Activated naive CD8-positive, alpha-beta T cell treated with anti-CD3 and anti-CD28 coated beads for 36 hours (primary cell): ENCODE data around the gene SLC14A1. TPM values are rescaled to one million over a fixed set of nuclear protein-coding genes. Genes with fewer than 3 reads are reported as not detected.

ENCODE experiments used
- DNase-seq: peaks from one replicate; pipeline ENCODE4 v3.0.0; 2021
- H3K27ac Mint-ChIP-seq: one replicate; pipeline ENCODE4 v1.8.0; 2022; ENCODE audit warnings: mild to moderate bottlenecking, moderate library complexity, mixed read lengths
- H3K27me3 Mint-ChIP-seq: one replicate; pipeline ENCODE4 v1.8.0; 2022; ENCODE audit warnings: mild to moderate bottlenecking, mixed read lengths
- H3K36me3 Mint-ChIP-seq: one replicate; pipeline ENCODE4 v1.8.0; 2021; ENCODE audit warnings: mild to moderate bottlenecking, mixed read lengths
- H3K4me1 Mint-ChIP-seq: one replicate; pipeline ENCODE4 v1.8.0; 2021; ENCODE audit warnings: mixed read lengths
- H3K4me3 Mint-ChIP-seq: one replicate; pipeline ENCODE4 v1.8.0; 2022; ENCODE audit warnings: mild to moderate bottlenecking, moderate library complexity, mixed read lengths
- H3K9me3 Mint-ChIP-seq: one replicate; pipeline ENCODE4 v1.8.0; 2022; ENCODE audit warnings: mixed read lengths
- total RNA-seq, 2 experiments: library from RNA; stranded (reverse); gene quantifications; one replicate each; pipeline ENCODE4 v1.2.3, GENCODE V29; 2021

The SLC14A1 gene
- total RNA-seq, 2 experiments from 2014 or later = 1.1 to 1.4 TPM

DNA sequence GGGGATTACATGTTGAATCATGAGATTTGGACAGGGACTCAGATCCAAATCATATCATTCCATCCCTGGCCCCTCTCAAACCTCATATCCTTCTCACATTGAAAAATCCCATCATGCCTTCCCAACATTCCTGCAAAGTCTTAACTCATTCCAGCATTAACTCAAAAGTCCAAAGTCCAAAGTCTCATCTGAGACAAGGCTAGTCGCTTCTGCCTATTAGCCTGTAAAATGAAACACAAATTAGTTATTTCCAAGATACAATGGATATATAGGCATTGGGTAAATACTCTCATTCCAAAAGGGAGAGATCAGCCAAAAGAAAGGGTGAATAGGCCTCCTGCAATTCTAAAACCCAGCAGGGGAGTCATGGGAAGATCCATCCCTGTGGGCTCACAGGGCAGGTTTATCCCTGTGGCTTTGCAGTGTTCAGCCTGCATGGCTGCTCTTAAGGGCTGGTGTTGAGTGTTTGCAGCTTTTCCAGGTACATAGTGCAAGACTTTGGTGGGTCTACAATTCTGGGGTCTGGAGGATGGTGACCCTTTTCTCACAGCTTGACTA is 21.2 kb upstream of the SLC14A1 start:
- Mint-ChIP-seq H3K27ac (no peak overlapping the region), H3K36me3 (peaks cover 12% of the 10 kb centered on the region), H3K27me3 (no peaks in the 10 kb centered on the region), H3K4me1 (no peaks in the 10 kb centered on the region), H3K4me3 (no peak overlapping the region), H3K9me3 (peaks cover 47% of the 10 kb centered on the region)
- DNase-seq = no peak

DNA sequence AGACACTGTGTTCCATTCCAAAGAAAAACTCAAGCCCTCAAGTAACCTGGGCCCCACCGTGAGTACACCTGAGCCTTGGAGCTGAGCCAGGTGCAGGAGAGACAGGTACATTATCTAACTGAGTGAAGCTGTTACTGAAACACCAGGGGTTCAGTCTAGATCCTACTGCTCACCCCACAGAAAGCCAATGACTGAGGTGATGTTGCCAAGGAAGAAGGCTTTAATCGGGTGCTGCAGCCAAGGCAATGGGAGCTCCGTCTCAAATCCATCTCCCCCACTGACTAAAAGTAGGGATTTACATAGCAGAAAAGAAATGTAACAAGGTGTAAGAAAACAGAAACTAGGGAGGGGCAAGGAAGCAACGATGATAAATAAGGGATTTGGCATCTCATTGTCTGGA is 15.2 kb upstream of the SLC14A1 start:
- H3K4me3 Mint-ChIP-seq = no peak overlapping the region
- H3K36me3 Mint-ChIP-seq = peaks cover 27% of the 10 kb centered on the region
- no peaks in the 10 kb centered on the region for H3K27me3 Mint-ChIP-seq
- peaks cover 37% of the 10 kb centered on the region for H3K9me3 Mint-ChIP-seq
- H3K4me1 Mint-ChIP-seq = no peaks in the 10 kb centered on the region
- no peak for DNase-seq
- no peak overlapping the region for H3K27ac Mint-ChIP-seq

DNA sequence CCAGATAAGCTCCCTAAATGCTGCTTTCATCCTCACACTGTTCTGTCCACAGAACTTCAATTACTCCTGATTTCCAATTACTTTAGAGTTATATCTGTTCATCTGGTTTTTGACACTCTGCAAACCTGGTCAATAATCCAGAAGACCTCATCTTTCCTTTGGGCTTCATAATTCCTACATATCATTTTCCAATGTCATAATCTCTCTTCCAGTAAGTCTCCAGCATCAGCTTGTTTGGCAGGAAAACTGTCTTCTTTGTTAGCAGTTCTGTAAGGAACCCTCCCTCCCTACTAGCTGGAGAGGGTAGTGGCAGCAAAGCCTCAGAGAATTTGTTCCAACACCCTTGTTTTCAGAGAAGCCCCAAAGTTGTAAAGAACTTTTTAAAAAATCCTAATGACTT is 11.9 kb upstream of the SLC14A1 start:
- H3K36me3 Mint-ChIP-seq = peaks cover 21% of the 10 kb centered on the region
- H3K9me3 Mint-ChIP-seq = peaks cover 23% of the 10 kb centered on the region
- H3K4me1 Mint-ChIP-seq = no peaks in the 10 kb centered on the region
- DNase-seq = no peak
- no peak overlapping the region for H3K27ac Mint-ChIP-seq
- no peak overlapping the region for H3K4me3 Mint-ChIP-seq
- no peaks in the 10 kb centered on the region for H3K27me3 Mint-ChIP-seq

DNA sequence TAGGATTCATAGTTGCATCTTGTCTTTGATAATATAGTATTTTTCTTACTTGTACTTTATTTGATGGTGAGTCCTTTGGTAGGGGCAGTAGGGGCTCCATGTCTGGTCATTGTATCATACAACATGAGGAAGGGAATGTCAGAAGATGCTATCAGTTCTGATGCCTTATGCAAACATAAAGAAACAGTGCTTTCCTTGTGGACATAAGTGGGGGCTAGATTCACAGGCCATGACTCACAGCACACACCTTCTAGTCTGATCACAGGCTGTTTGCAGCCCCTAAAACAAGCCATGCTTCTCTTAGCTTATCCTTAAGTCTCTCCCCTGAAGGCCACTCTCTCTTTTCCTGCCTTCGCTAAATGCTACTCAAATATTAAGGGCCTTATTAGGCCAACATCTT is 10.7 kb upstream of the SLC14A1 start:
- no peaks in the 10 kb centered on the region for H3K4me1 Mint-ChIP-seq
- no peak overlapping the region for H3K27ac Mint-ChIP-seq
- H3K4me3 Mint-ChIP-seq = no peak overlapping the region
- H3K27me3 Mint-ChIP-seq = no peaks in the 10 kb centered on the region
- H3K9me3 Mint-ChIP-seq = peaks cover 16% of the 10 kb centered on the region
- no peak for DNase-seq
- H3K36me3 Mint-ChIP-seq = peaks cover 18% of the 10 kb centered on the region

DNA sequence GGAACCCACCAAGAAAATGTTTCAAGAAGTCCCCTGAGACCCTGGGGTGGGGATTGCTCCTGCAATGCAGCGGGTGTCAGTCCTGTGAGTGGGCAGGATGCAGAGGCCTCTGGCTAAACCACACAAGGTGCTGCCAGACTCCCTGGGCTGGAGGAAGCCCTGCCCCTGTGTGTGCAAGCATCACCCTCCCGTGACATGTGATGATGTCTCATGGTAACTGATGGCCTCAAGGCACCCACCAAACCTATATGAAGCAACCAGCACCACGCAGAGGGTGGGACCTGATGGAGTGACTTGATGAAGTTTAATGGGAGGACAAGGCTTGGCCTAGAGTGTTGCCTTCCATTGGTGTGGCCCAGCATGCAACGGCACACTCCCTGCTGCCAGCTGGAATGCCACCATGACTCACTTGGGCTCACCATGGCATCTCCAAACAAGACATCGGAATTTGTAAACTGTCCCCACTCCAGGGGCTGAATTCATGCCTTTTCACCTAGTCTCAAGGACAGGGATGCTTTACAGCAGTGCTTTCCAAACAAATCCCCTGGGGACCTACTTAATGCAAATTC is 8.7 kb upstream of the SLC14A1 start:
- H3K9me3 Mint-ChIP-seq = peaks cover 4% of the 10 kb centered on the region
- H3K36me3 Mint-ChIP-seq = peaks cover 5% of the 10 kb centered on the region
- H3K27me3 Mint-ChIP-seq = no peaks in the 10 kb centered on the region
- H3K4me1 Mint-ChIP-seq = no peaks in the 10 kb centered on the region
- DNase-seq = no peak
- no peak overlapping the region for H3K27ac Mint-ChIP-seq
- H3K4me3 Mint-ChIP-seq = no peak overlapping the region

DNA sequence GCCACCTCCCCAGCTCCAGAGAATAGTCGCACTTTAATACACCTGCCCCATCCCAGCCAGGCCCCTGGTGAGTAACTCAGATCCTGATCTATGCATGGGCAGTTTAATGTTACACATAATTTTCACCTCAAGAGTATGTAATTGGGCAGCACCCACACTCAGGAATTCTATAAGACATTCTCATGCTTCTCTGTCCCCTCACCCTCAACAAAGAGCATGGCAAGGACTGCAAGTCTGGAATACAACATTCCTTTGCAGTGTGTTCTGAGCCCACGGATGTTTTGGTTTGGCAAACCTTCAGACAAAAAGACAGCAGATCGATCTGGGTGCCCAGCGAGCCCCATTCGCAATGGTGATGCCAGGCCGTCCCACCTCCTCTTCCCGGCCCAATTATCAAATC is 4.9 kb upstream of the SLC14A1 start:
- no peak for DNase-seq
- no peaks in the 10 kb centered on the region for H3K36me3 Mint-ChIP-seq
- H3K9me3 Mint-ChIP-seq = no peaks in the 10 kb centered on the region
- no peak overlapping the region for H3K4me3 Mint-ChIP-seq
- no peaks in the 10 kb centered on the region for H3K4me1 Mint-ChIP-seq
- peaks cover 7% of the 10 kb centered on the region for H3K27me3 Mint-ChIP-seq
- H3K27ac Mint-ChIP-seq = no peak overlapping the region

DNA sequence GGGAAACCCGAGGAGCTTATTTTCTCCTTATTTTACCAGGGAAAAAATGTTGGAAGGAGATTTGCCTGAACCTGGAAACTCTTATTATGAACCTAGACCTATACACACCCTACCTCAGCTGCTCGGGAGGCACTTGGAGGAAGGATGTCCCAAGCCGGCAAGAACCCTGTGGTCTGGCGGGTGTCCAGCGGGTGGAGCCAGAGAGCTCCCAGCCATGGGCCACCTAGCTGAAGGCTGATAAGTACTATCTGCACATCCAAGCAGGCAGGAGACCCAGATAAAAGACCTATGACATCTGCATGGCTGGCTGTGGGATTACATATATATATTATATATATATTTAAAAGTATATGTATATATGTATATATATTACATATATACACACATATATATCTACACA is 1.1 kb upstream of the SLC14A1 start:
- peak; percentile 75 for DNase-seq
- no peak overlapping the region for H3K4me3 Mint-ChIP-seq
- no peaks in the 10 kb centered on the region for H3K9me3 Mint-ChIP-seq
- H3K36me3 Mint-ChIP-seq = no peaks in the 10 kb centered on the region
- no peaks in the 10 kb centered on the region for H3K4me1 Mint-ChIP-seq
- peaks cover 7% of the 10 kb centered on the region for H3K27me3 Mint-ChIP-seq
- H3K27ac Mint-ChIP-seq = no peak overlapping the region

DNA sequence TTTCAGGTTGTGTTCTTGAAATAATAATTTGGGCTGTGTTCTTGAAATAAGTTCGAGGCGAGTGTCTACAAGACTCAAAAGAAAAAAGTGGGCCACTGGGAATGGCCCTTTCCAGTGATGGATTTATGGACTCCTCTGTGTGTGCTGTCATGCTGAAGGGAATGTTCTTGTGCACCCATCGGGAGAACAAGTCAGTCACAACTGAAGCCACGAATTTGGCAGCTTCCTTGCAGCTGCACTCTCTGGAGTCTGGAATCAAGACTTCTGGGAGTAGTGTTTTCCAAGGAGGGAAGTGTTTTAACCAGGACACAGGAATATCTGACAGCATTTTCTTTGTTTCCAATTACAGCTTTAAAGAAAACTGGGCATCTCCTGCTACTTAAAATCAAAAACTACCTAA is 620 bp downstream of the SLC14A1 start:
- Mint-ChIP-seq H3K9me3 (no peaks in the 10 kb centered on the region), H3K4me1 (no peaks in the 10 kb centered on the region), H3K27ac (no peak overlapping the region), H3K27me3 (peaks cover 7% of the 10 kb centered on the region), H3K4me3 (no peak overlapping the region), H3K36me3 (no peaks in the 10 kb centered on the region)
- no peak for DNase-seq

DNA sequence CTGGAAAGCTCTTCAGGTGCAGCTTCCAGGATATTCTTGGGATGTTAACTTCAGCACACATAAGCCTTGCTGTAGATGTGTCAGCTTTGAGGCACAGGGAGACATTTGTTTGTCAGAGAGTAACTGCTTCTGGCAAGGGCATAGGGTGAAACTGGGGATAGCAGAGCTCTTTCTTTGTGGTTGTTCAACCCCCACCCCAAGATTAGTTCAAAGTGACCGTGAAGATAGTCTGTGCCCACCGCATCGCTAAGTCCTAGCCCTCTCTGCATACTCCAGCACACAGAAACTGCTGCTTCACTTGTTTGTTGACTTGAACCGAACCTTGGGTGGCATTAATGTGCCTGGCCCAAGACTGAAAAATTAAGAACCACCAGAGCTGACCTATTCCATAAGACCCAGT is 1.4 kb downstream of the SLC14A1 start:
- Mint-ChIP-seq H3K9me3 (no peaks in the 10 kb centered on the region), H3K27me3 (peaks cover 7% of the 10 kb centered on the region), H3K4me1 (no peaks in the 10 kb centered on the region), H3K27ac (no peak overlapping the region), H3K36me3 (no peaks in the 10 kb centered on the region), H3K4me3 (no peak overlapping the region)
- DNase-seq = no peak

DNA sequence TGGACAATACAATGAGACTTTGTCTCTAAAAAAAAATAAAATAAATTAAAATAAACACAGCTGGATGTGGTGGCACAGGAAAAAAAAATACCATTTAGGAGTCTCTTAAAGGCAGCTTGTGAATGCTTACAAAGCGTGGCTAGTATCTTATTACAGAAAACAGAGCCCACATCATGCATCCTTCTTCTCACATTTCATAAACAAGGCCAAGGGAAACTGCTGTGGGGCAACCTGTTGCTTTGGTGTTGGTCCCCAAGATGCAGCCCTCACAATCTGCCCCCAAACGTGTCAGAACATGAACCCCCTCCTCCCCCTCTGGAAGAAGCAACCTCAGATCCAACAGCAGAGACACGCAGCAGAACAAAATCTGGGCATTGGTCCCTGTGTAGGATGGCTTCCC is 2.6 kb downstream of the SLC14A1 start:
- H3K4me3 Mint-ChIP-seq = no peak overlapping the region
- no peaks in the 10 kb centered on the region for H3K9me3 Mint-ChIP-seq
- peaks cover 3% of the 10 kb centered on the region for H3K27me3 Mint-ChIP-seq
- DNase-seq = no peak
- no peaks in the 10 kb centered on the region for H3K36me3 Mint-ChIP-seq
- no peak overlapping the region for H3K27ac Mint-ChIP-seq
- H3K4me1 Mint-ChIP-seq = no peaks in the 10 kb centered on the region

DNA sequence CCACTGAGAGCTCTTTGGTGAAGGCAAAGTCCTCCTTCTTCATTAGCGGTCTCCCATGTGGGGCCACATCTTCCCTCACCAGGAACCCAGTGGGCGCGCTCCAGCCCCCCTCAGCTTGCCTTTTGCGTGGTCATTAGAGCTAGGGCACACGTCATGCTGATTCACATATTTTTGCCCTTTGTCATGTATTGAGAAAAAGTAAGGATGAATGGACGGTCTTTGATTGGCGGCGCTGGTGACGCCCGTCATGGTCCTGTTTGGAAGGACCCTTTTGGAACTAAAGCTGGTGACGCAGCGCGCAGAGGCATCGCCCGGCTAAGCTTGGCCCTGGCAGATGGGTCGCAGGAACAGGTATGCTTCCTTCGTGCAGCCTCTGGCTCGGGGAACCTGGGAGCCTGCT is 3.1 kb downstream of the SLC14A1 start:
- H3K27me3 Mint-ChIP-seq = no peaks in the 10 kb centered on the region
- H3K4me3 Mint-ChIP-seq = no peak overlapping the region
- no peaks in the 10 kb centered on the region for H3K9me3 Mint-ChIP-seq
- H3K4me1 Mint-ChIP-seq = no peaks in the 10 kb centered on the region
- H3K36me3 Mint-ChIP-seq = no peaks in the 10 kb centered on the region
- H3K27ac Mint-ChIP-seq = no peak overlapping the region
- no peak for DNase-seq

DNA sequence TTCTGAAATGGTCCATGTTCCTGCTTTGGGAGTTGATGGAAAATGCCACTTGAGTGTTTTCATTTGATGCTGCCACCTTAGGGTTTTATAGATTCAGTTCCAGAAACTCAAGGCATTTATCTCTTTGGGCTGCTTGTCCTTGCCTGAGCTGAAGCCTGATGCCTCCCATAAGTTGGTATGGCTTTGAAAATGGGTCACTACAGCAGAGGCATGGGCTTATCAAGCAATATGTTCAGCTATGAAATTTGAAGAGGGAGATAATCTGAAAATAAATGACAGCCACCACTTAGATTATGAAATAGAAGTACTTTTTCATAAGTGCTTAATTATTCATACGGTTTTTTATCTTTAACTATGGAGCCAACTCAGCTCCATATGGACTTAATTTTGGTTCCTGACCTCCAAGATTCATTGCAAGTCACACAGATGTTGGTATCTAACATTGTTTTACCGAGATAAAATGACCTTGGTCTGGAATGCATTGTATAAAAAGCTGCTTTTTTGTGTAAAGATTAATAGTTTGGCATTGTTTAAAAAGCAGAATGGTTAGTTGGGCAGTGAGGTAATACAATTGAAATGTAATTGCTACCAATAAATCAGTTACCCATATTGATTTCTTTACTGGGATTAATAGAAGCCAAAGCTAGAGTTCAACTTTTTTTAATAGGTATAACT is 4.5 kb downstream of the SLC14A1 start:
- no peaks in the 10 kb centered on the region for H3K36me3 Mint-ChIP-seq
- H3K27me3 Mint-ChIP-seq = no peaks in the 10 kb centered on the region
- H3K4me1 Mint-ChIP-seq = no peaks in the 10 kb centered on the region
- H3K27ac Mint-ChIP-seq = no peak overlapping the region
- H3K9me3 Mint-ChIP-seq = no peaks in the 10 kb centered on the region
- no peak for DNase-seq
- H3K4me3 Mint-ChIP-seq = no peak overlapping the region

DNA sequence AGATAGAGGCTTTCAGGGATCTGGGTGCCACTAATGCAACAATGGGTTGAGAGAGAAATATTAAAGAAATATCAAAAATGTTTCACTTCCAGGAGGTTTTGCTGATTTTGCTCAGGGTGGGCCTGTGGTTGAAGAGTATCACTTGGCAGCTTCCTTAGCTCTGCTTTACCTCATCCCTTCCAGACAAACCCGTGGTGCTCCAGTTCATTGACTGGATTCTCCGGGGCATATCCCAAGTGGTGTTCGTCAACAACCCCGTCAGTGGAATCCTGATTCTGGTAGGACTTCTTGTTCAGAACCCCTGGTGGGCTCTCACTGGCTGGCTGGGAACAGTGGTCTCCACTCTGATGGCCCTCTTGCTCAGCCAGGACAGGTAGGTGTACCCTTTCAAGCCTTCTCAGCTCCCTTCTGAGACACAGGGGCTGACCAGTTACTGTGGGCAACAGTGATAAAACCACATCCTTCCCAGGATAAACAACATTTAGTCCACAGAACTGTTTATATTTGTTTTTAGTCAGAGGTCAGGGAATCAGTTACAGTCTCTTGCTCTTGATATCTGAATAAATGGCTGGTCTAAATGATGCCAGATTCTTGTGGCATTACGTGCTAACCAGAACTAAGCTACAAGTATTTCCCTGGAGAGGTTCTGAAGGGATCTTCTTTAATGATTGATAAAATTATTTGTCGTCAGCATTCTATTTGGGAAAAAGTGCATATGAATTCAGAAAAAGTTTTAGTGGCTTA is 7.0 kb downstream of the SLC14A1 start:
- no peak for DNase-seq
- H3K4me3 Mint-ChIP-seq = no peak overlapping the region
- no peaks in the 10 kb centered on the region for H3K9me3 Mint-ChIP-seq
- no peaks in the 10 kb centered on the region for H3K36me3 Mint-ChIP-seq
- H3K27ac Mint-ChIP-seq = no peak overlapping the region
- no peaks in the 10 kb centered on the region for H3K4me1 Mint-ChIP-seq
- H3K27me3 Mint-ChIP-seq = no peaks in the 10 kb centered on the region

DNA sequence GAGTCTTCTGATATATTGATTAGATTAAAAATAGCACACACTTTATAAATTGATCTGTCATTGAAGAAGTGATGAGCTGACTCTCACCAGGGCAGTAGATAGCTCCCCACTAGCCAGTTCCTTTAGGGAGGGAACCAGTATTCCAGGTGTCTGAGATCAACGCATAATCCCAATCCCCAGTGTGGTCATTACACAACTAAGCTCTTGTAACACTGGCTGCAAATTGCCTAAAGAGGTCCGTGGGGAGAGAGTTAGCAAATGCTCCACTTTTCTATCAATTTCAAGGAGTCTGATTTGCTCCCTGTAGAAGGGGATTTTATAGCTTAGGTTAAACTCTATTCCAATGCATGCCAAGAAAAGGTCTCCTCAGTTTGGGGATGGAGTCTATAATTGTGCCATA is 7.7 kb downstream of the SLC14A1 start:
- no peaks in the 10 kb centered on the region for H3K36me3 Mint-ChIP-seq
- H3K27ac Mint-ChIP-seq = no peak overlapping the region
- no peaks in the 10 kb centered on the region for H3K27me3 Mint-ChIP-seq
- no peak overlapping the region for H3K4me3 Mint-ChIP-seq
- no peaks in the 10 kb centered on the region for H3K9me3 Mint-ChIP-seq
- DNase-seq = no peak
- H3K4me1 Mint-ChIP-seq = no peaks in the 10 kb centered on the region

DNA sequence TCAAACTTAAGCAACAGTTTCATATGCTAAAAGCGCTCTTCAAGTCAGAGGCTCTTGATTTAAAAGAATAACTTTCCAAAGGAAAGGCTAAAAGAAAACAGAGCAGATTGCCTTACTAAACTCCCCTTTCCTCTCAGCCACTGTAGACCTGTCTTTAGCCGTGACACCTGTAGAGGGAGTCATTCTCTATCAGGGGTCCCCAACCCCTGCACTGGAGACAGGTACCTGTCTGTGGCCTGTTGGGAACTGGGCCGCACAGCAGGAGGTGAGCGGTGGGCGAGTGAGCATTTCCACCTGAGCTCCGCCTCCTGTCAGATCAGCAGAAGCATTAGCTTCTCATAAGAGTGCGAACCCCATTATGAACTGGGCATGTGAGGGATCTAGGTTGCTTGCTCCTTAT is 9.6 kb downstream of the SLC14A1 start:
- Mint-ChIP-seq H3K4me3 (no peak overlapping the region), H3K9me3 (no peaks in the 10 kb centered on the region), H3K36me3 (no peaks in the 10 kb centered on the region), H3K27ac (no peak overlapping the region), H3K4me1 (no peaks in the 10 kb centered on the region), H3K27me3 (no peaks in the 10 kb centered on the region)
- DNase-seq = no peak

DNA sequence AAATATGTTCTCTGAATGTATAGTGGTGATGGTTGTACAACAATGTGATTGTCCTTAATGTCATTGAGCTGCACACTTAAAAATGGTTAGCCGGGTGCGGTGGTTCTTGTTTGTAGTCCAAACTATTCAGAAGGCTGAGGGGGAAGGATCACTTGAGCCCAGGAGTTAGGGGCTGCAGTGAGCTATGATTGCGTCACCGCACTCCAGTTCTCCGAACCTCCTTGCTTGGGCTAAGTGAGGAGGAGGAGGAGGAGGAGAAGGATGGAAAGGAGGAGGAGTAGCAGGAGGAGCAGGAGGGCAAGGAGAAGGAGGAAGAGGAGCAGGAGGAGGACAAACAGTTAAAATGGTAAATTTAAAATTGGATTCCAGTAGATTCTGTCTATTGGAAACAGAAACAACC is 10.5 kb downstream of the SLC14A1 start:
- H3K27ac Mint-ChIP-seq = no peak overlapping the region
- H3K36me3 Mint-ChIP-seq = no peaks in the 10 kb centered on the region
- no peak overlapping the region for H3K4me3 Mint-ChIP-seq
- DNase-seq = no peak
- no peaks in the 10 kb centered on the region for H3K4me1 Mint-ChIP-seq
- H3K27me3 Mint-ChIP-seq = no peaks in the 10 kb centered on the region
- H3K9me3 Mint-ChIP-seq = no peaks in the 10 kb centered on the region
